Left ventricle myocardium inferior (tissue), 1 donor: Measurements from ENCODE around the gene ADAMTSL3. TPM values are rescaled to one million over a fixed set of nuclear protein-coding genes. Genes with fewer than 3 reads are reported as not detected.

Source experiments
- DNase-seq: peaks from one replicate; pipeline ENCODE4 v3.0.0-alpha.2; 2020
- H3K27ac ChIP-seq: fragments of 200-600 bp; replicated peaks from 2 replicates; pipeline ENCODE4 v1.8.0; 2021
- H3K27me3 ChIP-seq: fragments of 200-600 bp; 2 replicates; pipeline ENCODE4 v1.8.0; 2021; ENCODE audit warnings: low read depth
- H3K36me3 ChIP-seq: fragments of 200-600 bp; 2 replicates; pipeline ENCODE4 v1.8.0; 2021
- H3K4me1 ChIP-seq: fragments of 200-600 bp; 2 replicates; pipeline ENCODE4 v1.8.0; 2021
- H3K4me3 ChIP-seq: fragments of 200-600 bp; 2 replicates; pipeline ENCODE4 v1.8.0; 2021; ENCODE audit warnings: mild to moderate bottlenecking, moderate library complexity
- H3K9me3 ChIP-seq: fragments of 200-600 bp; replicated peaks from 2 replicates; pipeline ENCODE4 v1.8.0; 2021
- intact Hi-C: fragments of 100-400 bp; cut with micrococcal nuclease; formaldehyde crosslinking; loops from one replicate; pipeline ENCODE4 v1.11.0; 2022
- total RNA-seq: library from RNA; stranded (reverse); fragmentation: NEBNext Ultra II Directional; extraction: Animal tissue kit (Norgen Biotek cat#: 25700); gene quantifications from one replicate; pipeline ENCODE4 v1.2.1, GENCODE V29; 2021
- TF ChIP-seq, protein P1 (sequence below): fragments of 200-600 bp; IDR thresholded peaks from 2 replicates; pipeline ENCODE4 v1.8.0; 2021; ENCODE audit warnings: antibody characterized with exemption, mild to moderate bottlenecking, borderline replicate concordance
- donor health status: DM: no; HTN: yes; CAD: no; lungs with severe emphysema.

The ADAMTSL3 gene
- total RNA-seq, 1 donor from 2014 or later: 11.9 TPM

DNA sequence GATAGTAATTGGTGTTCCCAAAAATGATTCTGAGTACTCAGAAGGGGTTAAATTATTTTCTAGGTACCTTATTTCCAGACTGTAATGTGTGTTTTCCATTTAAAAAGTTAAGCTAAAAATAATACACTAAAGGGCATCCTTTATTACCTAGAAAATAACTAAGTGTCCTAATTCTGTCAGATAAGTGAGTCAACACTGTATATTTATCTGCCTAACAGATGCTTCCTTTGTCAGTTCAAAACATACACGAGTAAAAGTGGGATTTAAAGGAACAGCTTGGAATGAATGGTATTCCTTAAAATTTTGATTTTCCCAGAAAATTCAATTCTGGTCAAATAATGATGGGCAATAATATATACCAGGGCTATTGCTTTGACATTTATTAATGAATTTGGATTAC is 78.3 kb downstream of the ADAMTSL3 start:
- DNase-seq: no peak
- H3K4me3 ChIP-seq: no peak overlapping the region
- intact Hi-C loops: loop anchor here (10.0 kb wide), 1 partner anchor 293 kb away; no protein-coding TSS in a partner anchor
- no peak overlapping the region for H3K27ac ChIP-seq
- peaks cover 17% of the 10 kb centered on the region for H3K9me3 ChIP-seq
- TF ChIP-seq, protein P1, sequence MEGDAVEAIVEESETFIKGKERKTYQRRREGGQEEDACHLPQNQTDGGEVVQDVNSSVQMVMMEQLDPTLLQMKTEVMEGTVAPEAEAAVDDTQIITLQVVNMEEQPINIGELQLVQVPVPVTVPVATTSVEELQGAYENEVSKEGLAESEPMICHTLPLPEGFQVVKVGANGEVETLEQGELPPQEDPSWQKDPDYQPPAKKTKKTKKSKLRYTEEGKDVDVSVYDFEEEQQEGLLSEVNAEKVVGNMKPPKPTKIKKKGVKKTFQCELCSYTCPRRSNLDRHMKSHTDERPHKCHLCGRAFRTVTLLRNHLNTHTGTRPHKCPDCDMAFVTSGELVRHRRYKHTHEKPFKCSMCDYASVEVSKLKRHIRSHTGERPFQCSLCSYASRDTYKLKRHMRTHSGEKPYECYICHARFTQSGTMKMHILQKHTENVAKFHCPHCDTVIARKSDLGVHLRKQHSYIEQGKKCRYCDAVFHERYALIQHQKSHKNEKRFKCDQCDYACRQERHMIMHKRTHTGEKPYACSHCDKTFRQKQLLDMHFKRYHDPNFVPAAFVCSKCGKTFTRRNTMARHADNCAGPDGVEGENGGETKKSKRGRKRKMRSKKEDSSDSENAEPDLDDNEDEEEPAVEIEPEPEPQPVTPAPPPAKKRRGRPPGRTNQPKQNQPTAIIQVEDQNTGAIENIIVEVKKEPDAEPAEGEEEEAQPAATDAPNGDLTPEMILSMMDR: no peak
- H3K36me3 ChIP-seq: no peaks in the 10 kb centered on the region
- H3K27me3 ChIP-seq: no peaks in the 10 kb centered on the region
- no peaks in the 10 kb centered on the region for H3K4me1 ChIP-seq

DNA sequence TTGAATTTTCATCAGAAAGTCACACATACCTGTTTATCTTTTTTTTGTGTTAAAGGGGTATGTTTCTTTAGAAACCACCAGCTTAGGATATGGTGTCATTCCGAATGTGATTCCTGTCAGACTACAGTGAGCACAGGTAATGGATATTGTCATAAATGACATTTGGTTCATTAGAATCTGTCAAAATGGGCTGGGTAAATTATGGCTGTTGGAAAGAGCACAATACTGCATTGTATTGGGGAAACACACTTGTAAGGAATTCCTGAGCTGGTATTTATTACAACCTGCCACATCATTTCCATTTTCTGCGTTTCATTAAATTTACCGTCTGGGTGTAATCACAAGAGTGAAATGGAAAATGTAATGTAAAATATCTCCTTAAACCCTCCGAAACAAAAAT is 78.8 kb downstream of the ADAMTSL3 start:
- Histone ChIP-seq H3K36me3 (no peaks in the 10 kb centered on the region), H3K4me1 (no peaks in the 10 kb centered on the region), H3K27ac (no peak overlapping the region), H3K27me3 (no peaks in the 10 kb centered on the region), H3K4me3 (no peak overlapping the region), H3K9me3 (peaks cover 16% of the 10 kb centered on the region)
- intact Hi-C loops: loop anchor here (10.0 kb wide), 1 partner anchor 292 kb away; no protein-coding TSS in a partner anchor
- no peak for DNase-seq
- TF ChIP-seq, protein P1: no peak

DNA sequence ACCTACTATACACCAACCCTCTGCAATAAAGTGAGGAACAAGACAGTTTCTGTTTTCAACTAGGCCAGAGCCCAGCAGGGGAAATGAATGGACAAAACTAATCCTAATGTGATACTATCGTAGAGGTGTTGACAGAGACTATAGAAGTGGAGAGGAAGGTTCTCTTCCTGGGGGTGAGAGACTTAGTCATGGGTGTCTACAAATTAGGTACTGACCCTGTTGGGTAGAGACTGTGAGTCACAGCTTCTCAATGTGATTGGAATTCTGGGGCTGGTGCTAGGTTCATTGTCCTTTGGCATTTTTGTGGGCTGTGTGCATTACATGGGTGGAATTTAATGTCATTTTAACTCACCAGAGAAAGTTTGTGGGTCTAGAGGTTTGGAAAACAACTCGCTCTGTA is 79.3 kb downstream of the ADAMTSL3 start:
- Histone ChIP-seq H3K4me3 (no peak overlapping the region), H3K36me3 (no peaks in the 10 kb centered on the region), H3K4me1 (no peaks in the 10 kb centered on the region), H3K27ac (no peak overlapping the region), H3K27me3 (no peaks in the 10 kb centered on the region), H3K9me3 (peaks cover 16% of the 10 kb centered on the region)
- TF ChIP-seq, protein P1: no peak
- DNase-seq: no peak
- intact Hi-C loops: loop anchor here (10.0 kb wide), 1 partner anchor 292 kb away; no protein-coding TSS in a partner anchor

DNA sequence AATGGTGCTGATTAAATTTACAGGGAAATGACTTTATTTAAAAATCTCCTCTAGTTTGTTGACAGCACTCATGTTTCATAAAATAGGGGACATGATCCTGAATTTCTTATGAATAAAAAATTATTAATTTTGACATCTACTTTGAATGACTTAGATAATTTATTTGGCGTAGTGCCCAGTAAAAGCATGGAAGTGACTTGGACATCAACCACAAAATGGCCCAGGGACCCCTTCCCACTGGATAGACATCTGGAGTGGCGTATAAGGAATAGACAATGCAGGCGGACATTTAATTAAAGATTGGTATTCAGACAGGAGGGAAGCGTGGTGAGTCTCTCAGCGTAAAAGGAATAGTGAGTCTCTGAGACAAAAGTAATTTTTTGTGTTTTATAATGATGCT is 79.8 kb downstream of the ADAMTSL3 start:
- TF ChIP-seq, protein P1: no peak
- H3K36me3 ChIP-seq: no peaks in the 10 kb centered on the region
- H3K4me3 ChIP-seq: no peak overlapping the region
- intact Hi-C loops: loop anchor here (10.0 kb wide), 1 partner anchor 291 kb away; no protein-coding TSS in a partner anchor
- no peak overlapping the region for H3K27ac ChIP-seq
- no peak for DNase-seq
- no peaks in the 10 kb centered on the region for H3K4me1 ChIP-seq
- peaks cover 15% of the 10 kb centered on the region for H3K9me3 ChIP-seq
- no peaks in the 10 kb centered on the region for H3K27me3 ChIP-seq

DNA sequence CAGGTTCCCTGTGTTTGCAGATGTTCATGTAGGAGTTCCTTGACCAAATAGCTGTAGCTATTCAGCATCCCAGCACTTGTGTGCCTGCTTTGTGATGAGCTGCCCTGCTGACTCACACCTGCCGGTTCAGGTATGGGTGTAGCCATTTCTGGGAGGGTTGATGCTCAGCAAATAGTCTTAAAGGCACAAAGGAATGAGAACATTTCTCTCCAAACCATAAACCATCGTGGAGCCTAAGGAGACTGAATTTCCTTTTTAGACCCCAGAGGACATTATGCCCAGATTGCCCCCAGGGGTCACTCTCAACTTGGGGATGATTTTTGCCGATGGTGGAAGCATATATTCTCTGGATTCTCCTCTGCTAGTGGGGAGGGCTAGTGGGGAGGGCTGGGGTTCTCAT is 80.6 kb downstream of the ADAMTSL3 start:
- peaks cover 7% of the 10 kb centered on the region for H3K9me3 ChIP-seq
- DNase-seq: no peak
- intact Hi-C loops: loop anchor here (10.0 kb wide), 1 partner anchor 290 kb away; no protein-coding TSS in a partner anchor
- no peaks in the 10 kb centered on the region for H3K36me3 ChIP-seq
- no peaks in the 10 kb centered on the region for H3K4me1 ChIP-seq
- H3K27me3 ChIP-seq: no peaks in the 10 kb centered on the region
- TF ChIP-seq, protein P1: peak; percentile 55
- no peak overlapping the region for H3K4me3 ChIP-seq
- no peak overlapping the region for H3K27ac ChIP-seq
